Spleen (tissue), 13 donors: ENCODE measurements around the gene GPN2. TPM values are rescaled to one million over a fixed set of nuclear protein-coding genes. Genes with fewer than 3 reads are reported as not detected.
A peak's percentile ranks its signal among the peaks of the same experiment; 100 is the strongest.

ENCODE experiments used
- DNase-seq: peaks from one replicate; pipeline ENCODE4 v3.0.0-alpha.2; 2020
- H3K27ac ChIP-seq, 8 donors: fragments of 200-600 bp; sonication (generic) in 7 of 8; 1 replicate in 4 of 8; 2 replicates in 4 of 8; pipeline versions ENCODE4 v1.5.0 to v1.8.0; 2016 to 2021; ENCODE audit warnings: inconsistent platforms in 4 of 8, mild to moderate bottlenecking in 4 of 8, moderate library complexity in 1 of 8
- H3K27me3 ChIP-seq, 7 donors: fragments of 200-600 bp; sonication (generic) in 6 of 7; replicated peaks in 1 of 7; 1 replicate in 4 of 7; 2 replicates in 3 of 7; pipeline versions ENCODE4 v1.5.0 to v1.8.0; 2016 to 2021; ENCODE audit warnings: inconsistent platforms in 3 of 7, mild to moderate bottlenecking in 1 of 7
- H3K36me3 ChIP-seq, 6 donors: fragments of 200-600 bp; sonication (generic) in 5 of 6; 1 replicate in 4 of 6; 2 replicates in 2 of 6; pipeline versions ENCODE4 v1.5.0 to v1.8.0; 2016 to 2021; ENCODE audit warnings: inconsistent platforms in 2 of 6
- H3K4me1 ChIP-seq, 6 donors: fragments of 200-600 bp; sonication (generic) in 5 of 6; 1 replicate in 3 of 6; 2 replicates in 3 of 6; pipeline versions ENCODE4 v1.5.0 to v1.8.0; 2016 to 2021; ENCODE audit warnings: inconsistent platforms in 3 of 6
- H3K4me3 ChIP-seq, 8 donors: fragments of 200-600 bp; sonication (generic) in 7 of 8; 1 replicate in 4 of 8; 2 replicates in 4 of 8; pipeline versions ENCODE4 v1.5.0 to v1.8.0; 2016 to 2021; ENCODE audit warnings: inconsistent platforms in 4 of 8, mild to moderate bottlenecking in 4 of 8, moderate library complexity in 2 of 8
- H3K9me3 ChIP-seq, 8 donors: fragments of 200-600 bp; sonication (generic) in 7 of 8; 1 replicate in 4 of 8; 2 replicates in 4 of 8; pipeline versions ENCODE4 v1.5.0 to v1.8.0; 2016 to 2021; ENCODE audit warnings: inconsistent platforms in 4 of 8
- POLR2A ChIP-seq, 3 donors: fragments of 450-650 bp; IDR thresholded peaks; one replicate each; pipeline ENCODE4 v1.5.1; 2017; ENCODE audit warnings: antibody characterized with exemption in 3 of 3, mild to moderate bottlenecking in 1 of 3
- POLR2AphosphoS5 ChIP-seq, 3 donors: sonication (generic); formaldehyde crosslinking; IDR thresholded peaks; one replicate each; pipeline ENCODE4 v1.5.1; 2017; ENCODE audit warnings: antibody characterized with exemption in 3 of 3
- WGBS, 5 donors: extraction: QIAGEN DNeasy Blood & Tissue Kit in 3 of 5; methylation state at CpG; one replicate each; pipeline versions ENCODE4 v1.1.5 to v1.1.7; 2013 to 2018; 5-methylcytosine and 5-hydroxymethylcytosine counted together
- intact Hi-C: fragments of 100-400 bp; cut with DNase I; formaldehyde crosslinking; loops from one replicate; pipeline ENCODE4 v1.15.0; 2023; ENCODE audit warnings: low total_unique reads
- long read RNA-seq, 2 donors: transcript quantifications; one replicate each; lab custom pipeline, GENCODE V29; 2026
- polyA plus RNA-seq, 3 donors: library from polyadenylated mRNA; stranded (reverse); fragments of 200-250 nt; gene quantifications; one replicate each; pipeline ENCODE4 v1.2.1, GENCODE V29; 2013
- total RNA-seq, 7 donors: library from RNA; depleted of rRNA in 3 of 7; stranded (reverse); fragments of >200 nt in 3 of 7; fragmentation: NEBNext Ultra II Directional in 4 of 7; extraction: Animal tissue kit (Norgen Biotek cat#: 25700) in 4 of 7; gene quantifications; one replicate each; pipeline versions ENCODE4 v1.1.0 to v1.2.1, GENCODE V29; 2016 to 2021
- TF ChIP-seq, protein P1 (sequence below), 11 experiments: fragments of 200-600 bp in 7 of 11; fragments of 450-650 bp in 4 of 11; sonication (generic) in 4 of 11; IDR thresholded peaks in 8 of 11; conservative IDR thresholded peaks in 3 of 11; 1 replicate in 7 of 11; 2 replicates in 4 of 11; pipeline versions ENCODE4 v1.4.0 to v1.8.0; 2016 to 2021; ENCODE audit warnings: antibody characterized with exemption in 11 of 11, inconsistent platforms in 4 of 11, mild to moderate bottlenecking in 1 of 11
- donor health status: healthy with polysubstance abuse.
- donor health status: DM: no; HTN: no; CAD: no; lungs with moderate emphysema.
- donor health status: DM: no; HTN: no; CAD: no.
- donor health status: Bipolar disorder and iron deficiency.
- donor health status: healthy.
- donor health status: DM: no; HTN: no; CAD: no.
- donor health status: DM: yes; HTN: yes; CAD: no.

GPN2 gene
- total RNA-seq (10 to 100 TPM; 15.2 to 28.7 (median 21.5) TPM), polyA plus RNA-seq (10 to 100 TPM; 11.6 to 15.7 (median 14.2) TPM)
- long read RNA-seq, donor 1, full-length matches to known transcripts = 11 of 11 reads
- long read RNA-seq, donor 1, partial matches to known transcripts = 0 of 11 reads
- long read RNA-seq, donor 1, other reads (novel, unspliced or antisense) = 0 of 11 reads
- long read RNA-seq, donor 2, full-length matches to known transcripts = 3 of 3 reads
- long read RNA-seq, donor 2, partial matches to known transcripts = 0 of 3 reads
- long read RNA-seq, donor 2, other reads (novel, unspliced or antisense) = 0 of 3 reads

DNA sequence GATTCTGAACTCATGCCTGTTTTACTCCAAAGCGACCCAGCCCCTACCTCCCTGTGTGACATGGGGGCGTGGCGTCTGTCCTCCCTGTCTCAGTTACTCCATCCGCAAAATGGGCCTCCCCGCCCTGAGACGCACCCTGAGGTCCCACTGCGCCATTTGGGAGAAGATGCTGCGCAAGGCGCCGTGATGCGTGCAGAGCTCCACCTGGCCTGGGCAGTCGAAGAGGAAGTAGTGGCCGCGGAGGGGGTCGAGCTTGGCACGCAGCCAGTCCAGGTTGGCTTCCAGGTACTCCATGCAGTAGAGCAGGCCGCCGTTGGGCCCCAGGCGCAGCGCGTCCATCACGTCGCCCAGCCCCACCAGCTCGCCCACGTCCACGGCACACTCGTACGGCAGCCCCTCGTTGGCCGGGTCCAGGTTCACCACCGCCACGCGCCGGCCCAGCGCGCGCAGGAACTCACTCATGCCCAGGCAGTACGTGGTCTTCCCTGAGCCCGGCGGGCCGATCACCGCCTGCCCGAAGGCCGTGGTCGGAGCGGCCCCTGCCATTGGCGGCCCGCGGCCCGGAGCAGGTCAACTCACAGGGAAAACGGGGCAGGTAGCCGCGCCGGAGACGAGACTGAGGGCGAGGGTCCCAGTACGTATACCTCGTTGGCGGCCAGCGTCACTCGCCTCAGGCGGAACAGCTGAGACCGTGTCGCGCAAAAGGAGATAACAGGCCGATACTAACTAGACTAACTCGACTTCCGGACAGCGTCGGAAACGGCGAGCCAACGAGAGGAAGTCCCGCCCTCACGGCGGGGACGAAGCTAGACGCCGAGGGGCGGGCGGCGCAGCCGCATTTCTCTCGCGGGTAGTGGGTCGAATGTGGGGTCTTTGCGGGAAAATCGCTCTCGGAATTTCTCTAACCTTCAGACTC is at the start of gene GPN2:
TSS of gene GPN2 (minus strand) at position 733 of the 916 bp plus-strand sequence. CDS start at position 546, 187 bp downstream.
- Histone ChIP-seq H3K27ac (peak within 1 kb of the TSS; percentile 85 to 98 (median 94)), H3K4me3 (peak within 1 kb of the TSS; percentile 61 to 98 (median 88)), H3K4me1 (peaks cover 12 to 48% (median 32%) of the 10 kb centered on the region in 6 donors), H3K27me3 (no peaks in the 10 kb centered on the region), H3K36me3 (peaks cover 3 to 85% (median 68%) of the 10 kb centered on the region in 6 donors), H3K9me3 (no peaks in the 10 kb centered on the region)
- peak; percentile 95 for DNase-seq
- TF ChIP-seq POLR2AphosphoS5 (IDR thresholded peaks at IDR 0.05) (peak; percentile 95 to 97 (median 97)), POLR2A (IDR thresholded peaks at IDR 0.05) (peak in 1 of 3 donors; percentile 54)
- TF ChIP-seq, protein P1, sequence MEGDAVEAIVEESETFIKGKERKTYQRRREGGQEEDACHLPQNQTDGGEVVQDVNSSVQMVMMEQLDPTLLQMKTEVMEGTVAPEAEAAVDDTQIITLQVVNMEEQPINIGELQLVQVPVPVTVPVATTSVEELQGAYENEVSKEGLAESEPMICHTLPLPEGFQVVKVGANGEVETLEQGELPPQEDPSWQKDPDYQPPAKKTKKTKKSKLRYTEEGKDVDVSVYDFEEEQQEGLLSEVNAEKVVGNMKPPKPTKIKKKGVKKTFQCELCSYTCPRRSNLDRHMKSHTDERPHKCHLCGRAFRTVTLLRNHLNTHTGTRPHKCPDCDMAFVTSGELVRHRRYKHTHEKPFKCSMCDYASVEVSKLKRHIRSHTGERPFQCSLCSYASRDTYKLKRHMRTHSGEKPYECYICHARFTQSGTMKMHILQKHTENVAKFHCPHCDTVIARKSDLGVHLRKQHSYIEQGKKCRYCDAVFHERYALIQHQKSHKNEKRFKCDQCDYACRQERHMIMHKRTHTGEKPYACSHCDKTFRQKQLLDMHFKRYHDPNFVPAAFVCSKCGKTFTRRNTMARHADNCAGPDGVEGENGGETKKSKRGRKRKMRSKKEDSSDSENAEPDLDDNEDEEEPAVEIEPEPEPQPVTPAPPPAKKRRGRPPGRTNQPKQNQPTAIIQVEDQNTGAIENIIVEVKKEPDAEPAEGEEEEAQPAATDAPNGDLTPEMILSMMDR (IDR thresholded peaks at IDR 0.05 in 8 of 11, conservative IDR thresholded peaks at IDR 0.05 in 3 of 11) = no peak
- WGBS, 5 donors = 1% methylated on average over 49 to 89 of the region's 89 CpGs
- intact Hi-C loops = no loop called here

DNA sequence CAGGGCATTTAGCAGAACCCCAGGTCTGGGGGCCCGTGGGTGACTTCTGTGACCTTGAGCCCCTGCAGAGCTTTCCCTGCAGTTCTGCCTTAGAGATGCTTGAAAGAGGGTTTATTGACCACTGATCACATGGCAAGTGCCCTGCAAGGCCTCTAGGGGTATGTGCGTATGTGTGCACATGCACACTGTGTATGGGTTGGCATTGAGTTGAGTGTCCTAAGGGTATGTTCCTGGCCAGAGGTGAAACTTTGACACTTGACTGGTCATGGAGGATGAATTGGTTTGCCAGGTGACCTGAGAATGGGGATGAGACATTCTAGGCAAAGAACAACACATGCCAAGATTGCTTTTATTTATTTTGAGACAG is 48.6 kb upstream of the GPN2 start:
- intact Hi-C loops = no loop called here
- no peak overlapping the region for H3K4me3 ChIP-seq
- H3K27ac ChIP-seq = peak overlapping the region in 5 of 8 donors; percentile 52 to 77 (median 68)
- peaks cover 0 to 38% (median 20%) of the 10 kb centered on the region in 6 donors for H3K4me1 ChIP-seq
- no peaks in the 10 kb centered on the region for H3K27me3 ChIP-seq
- peak; percentile 4 for DNase-seq
- 77 to 92% (median 85%) methylated on average over 1 to 2 of the region's 2 CpGs for WGBS, 5 donors
- TF ChIP-seq POLR2A (IDR thresholded peaks at IDR 0.05) (no peak), POLR2AphosphoS5 (IDR thresholded peaks at IDR 0.05) (no peak)
- TF ChIP-seq, protein P1 (IDR thresholded peaks at IDR 0.05 in 8 of 11, conservative IDR thresholded peaks at IDR 0.05 in 3 of 11) = no peak
- H3K36me3 ChIP-seq = peaks cover 6 to 89% (median 49%) of the 10 kb centered on the region in 6 donors
- no peaks in the 10 kb centered on the region for H3K9me3 ChIP-seq

DNA sequence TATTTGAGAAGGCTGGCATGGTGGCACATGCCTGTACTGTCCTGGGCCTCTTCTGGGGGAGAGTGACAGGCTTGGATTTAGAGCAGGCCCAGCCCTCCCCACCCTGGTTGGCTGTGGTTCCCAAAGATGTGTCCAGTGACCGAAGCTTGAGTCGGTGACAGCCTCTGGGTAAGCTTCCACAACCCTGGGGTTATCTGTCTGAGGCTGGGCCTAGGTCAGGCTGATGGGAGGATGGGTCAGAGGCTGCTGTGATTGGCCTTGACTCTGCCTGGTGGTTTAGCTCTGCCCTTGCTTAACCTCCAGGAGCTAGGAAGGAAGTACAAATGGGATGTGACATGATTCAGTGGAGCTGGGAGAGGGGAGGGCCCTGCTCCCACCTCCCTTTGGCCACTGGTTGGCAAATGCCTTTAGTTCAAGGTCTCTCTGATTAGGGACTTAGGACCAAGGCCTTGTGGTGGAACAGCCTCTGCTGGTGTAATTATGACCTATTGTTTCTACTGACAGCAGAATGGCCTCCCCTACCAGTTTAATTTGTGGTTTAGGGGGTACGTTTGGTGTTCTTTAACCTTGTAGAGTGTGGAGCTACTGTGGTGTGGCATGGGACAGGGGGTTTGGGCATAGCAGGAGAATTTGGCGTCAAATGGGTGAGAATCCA is 48.0 kb upstream of the GPN2 start:
- no peaks in the 10 kb centered on the region for H3K9me3 ChIP-seq
- no peaks in the 10 kb centered on the region for H3K27me3 ChIP-seq
- no peak overlapping the region for H3K4me3 ChIP-seq
- intact Hi-C loops = no loop called here
- TF ChIP-seq, protein P1 (IDR thresholded peaks at IDR 0.05 in 8 of 11, conservative IDR thresholded peaks at IDR 0.05 in 3 of 11) = no peak
- TF ChIP-seq POLR2AphosphoS5 (IDR thresholded peaks at IDR 0.05) = peak in 2 of 3 donors; percentile 72 to 75
- peaks cover 6 to 89% (median 46%) of the 10 kb centered on the region in 6 donors for H3K36me3 ChIP-seq
- DNase-seq = peak; percentile 73
- H3K27ac ChIP-seq = peak overlapping the region in 6 of 8 donors; percentile 43 to 77 (median 68)
- H3K4me1 ChIP-seq = peaks cover 0 to 43% (median 21%) of the 10 kb centered on the region in 6 donors
- WGBS, 5 donors = 61 to 79% (median 78%) methylated on average over 4 of the region's 4 CpGs
